ENCODE results near the gene CDC42EP4. TPM values are rescaled to one million over a fixed set of nuclear protein-coding genes. Genes with fewer than 3 reads are reported as not detected.
A peak's percentile ranks its signal among the peaks of the same experiment; 100 is the strongest.

The CDC42EP4 gene
- total and polyA plus RNA-seq, 4 donors, result 15.7 to 31.0 (median 28.0) TPM

DNA sequence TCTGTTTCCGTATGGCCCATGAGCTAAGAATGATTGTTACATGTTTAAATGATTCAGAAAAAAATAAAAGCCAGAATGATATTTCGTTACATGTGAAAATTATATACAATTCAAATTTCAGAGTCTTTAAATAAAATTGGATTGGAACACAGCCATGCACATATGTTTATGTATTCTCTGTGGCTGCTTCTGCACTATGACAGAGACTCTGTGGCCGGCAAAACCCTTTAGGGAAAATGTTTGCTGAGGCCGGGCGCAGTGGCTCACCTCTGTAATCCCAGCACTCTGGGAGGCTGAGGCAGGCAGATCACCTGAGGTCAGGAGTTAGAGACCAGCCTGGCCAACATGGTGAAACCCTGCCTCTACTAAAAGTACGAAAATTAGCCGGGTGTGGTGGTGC is 15.9 kb upstream of the CDC42EP4 start:
- TF ChIP-seq RAD21 (IDR thresholded peaks at IDR 0.05) (no peak), GABPA (IDR thresholded peaks at IDR 0.05 in 1 of 2, conservative IDR thresholded peaks at IDR 0.05 in 1 of 2) (no peak)
- TF ChIP-seq, protein P1, sequence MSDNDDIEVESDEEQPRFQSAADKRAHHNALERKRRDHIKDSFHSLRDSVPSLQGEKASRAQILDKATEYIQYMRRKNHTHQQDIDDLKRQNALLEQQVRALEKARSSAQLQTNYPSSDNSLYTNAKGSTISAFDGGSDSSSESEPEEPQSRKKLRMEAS (IDR thresholded peaks at IDR 0.05), result no peak
- Histone ChIP-seq H3K27me3 (ENCODE audit: control insufficient read depth in 4 of 4, insufficient read depth in 4 of 4, low read length in 3 of 4) (no peaks in the 10 kb centered on the region), H3K9ac (ENCODE audit: low read depth in 1 of 2, low read length in 2 of 2) (no peak overlapping the region), H3K4me3 (ENCODE audit: low read depth in 1 of 3, low read length in 3 of 3) (no peak overlapping the region), H3K27ac (ENCODE audit: low read depth in 1 of 2, low read length in 2 of 2) (no peak overlapping the region), H3K36me3 (ENCODE audit: control insufficient read depth in 4 of 4, insufficient read depth in 3 of 4, low read depth in 1 of 4, low read length in 3 of 4) (no peaks in the 10 kb centered on the region), H3K4me1 (ENCODE audit: control insufficient read depth in 4 of 4, insufficient read depth in 4 of 4, low read length in 3 of 4) (no peaks in the 10 kb centered on the region), H3K9me3 (ENCODE audit: control insufficient read depth in 4 of 4, low read length in 3 of 4) (no peaks in the 10 kb centered on the region)
- DNase-seq (ENCODE audit: low spot score), result no peak
- 91% methylated on average over 7 of the region's 7 CpGs for WGBS

DNA sequence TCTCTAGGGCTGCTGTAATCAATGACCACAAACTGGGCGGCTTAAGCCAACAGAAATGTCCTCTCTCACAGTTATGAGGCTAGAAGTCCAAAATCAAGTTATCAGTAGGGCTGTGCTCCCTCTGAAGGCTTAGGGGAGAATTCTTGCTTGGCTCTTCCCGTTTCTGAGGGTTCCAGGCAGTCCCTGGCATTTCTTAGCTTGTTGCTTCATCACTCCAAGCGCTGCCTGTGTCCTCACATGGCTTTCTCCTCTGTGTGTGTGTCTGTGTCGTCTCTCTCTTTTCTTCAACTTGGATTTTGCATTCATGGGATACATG is 13.7 kb upstream of the CDC42EP4 start:
- no peak overlapping the region for H3K9ac ChIP-seq (ENCODE audit: low read depth in 1 of 2, low read length in 2 of 2)
- no peaks in the 10 kb centered on the region for H3K4me1 ChIP-seq (ENCODE audit: control insufficient read depth in 4 of 4, insufficient read depth in 4 of 4, low read length in 3 of 4)
- no peak overlapping the region for H3K27ac ChIP-seq (ENCODE audit: low read depth in 1 of 2, low read length in 2 of 2)
- H3K36me3 ChIP-seq (ENCODE audit: control insufficient read depth in 4 of 4, insufficient read depth in 3 of 4, low read depth in 1 of 4, low read length in 3 of 4), result no peaks in the 10 kb centered on the region
- no peaks in the 10 kb centered on the region for H3K9me3 ChIP-seq (ENCODE audit: control insufficient read depth in 4 of 4, low read length in 3 of 4)
- no peaks in the 10 kb centered on the region for H3K27me3 ChIP-seq (ENCODE audit: control insufficient read depth in 4 of 4, insufficient read depth in 4 of 4, low read length in 3 of 4)
- WGBS, result 45% methylated on average over 4 of the region's 4 CpGs
- DNase-seq (ENCODE audit: low spot score), result no peak
- peak; percentile 25 to 38 for TF ChIP-seq RAD21 (IDR thresholded peaks at IDR 0.05)
- TF ChIP-seq HNF4G (IDR thresholded peaks at IDR 0.05), result no peak
- H3K4me3 ChIP-seq (ENCODE audit: low read depth in 1 of 3, low read length in 3 of 3), result no peak overlapping the region

DNA sequence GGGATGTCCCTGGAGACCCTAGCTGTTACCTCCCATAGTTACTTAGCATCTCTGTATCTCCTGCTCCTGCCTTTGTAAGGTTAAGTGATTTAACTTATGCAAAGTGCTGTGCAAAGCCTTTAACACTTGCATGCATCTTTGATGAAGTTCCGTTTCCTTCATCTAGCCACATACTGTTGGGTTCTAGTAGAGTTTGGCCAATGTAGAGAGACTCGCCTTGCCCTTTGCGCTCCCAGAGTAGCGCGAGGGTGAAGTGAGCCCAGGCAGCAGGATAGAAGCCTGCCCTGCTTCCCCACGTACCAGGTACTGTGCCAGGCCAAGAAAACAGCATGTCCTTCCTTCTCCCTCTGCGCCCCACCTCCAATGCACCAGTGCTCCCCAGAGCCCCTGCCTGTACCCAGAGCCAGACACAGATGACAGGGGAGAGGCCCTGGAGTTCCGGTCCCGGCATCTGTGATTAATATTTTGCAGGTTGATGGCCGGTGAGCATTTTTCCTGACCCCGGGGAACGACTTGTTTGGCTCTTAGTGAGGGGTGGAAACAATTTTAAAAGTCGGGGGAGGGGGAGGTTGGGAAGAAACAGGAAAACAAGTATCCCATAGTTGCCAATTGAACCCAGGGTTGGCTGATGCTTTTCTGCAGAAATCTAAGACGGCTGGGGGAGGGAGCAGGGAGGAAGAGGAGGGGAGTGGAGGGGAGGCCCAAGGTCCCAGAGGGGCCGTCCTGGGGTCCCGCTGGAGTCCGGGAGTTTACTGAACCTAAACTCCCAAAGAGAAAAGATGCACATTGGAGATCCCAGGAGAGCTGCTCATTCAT is 13.1 kb upstream of the CDC42EP4 start:
- H3K27ac ChIP-seq (ENCODE audit: low read depth in 1 of 2, low read length in 2 of 2), result no peak overlapping the region
- H3K9me3 ChIP-seq (ENCODE audit: control insufficient read depth in 4 of 4, low read length in 3 of 4), result no peaks in the 10 kb centered on the region
- no peak overlapping the region for H3K4me3 ChIP-seq (ENCODE audit: low read depth in 1 of 3, low read length in 3 of 3)
- no peaks in the 10 kb centered on the region for H3K4me1 ChIP-seq (ENCODE audit: control insufficient read depth in 4 of 4, insufficient read depth in 4 of 4, low read length in 3 of 4)
- no peak for DNase-seq (ENCODE audit: low spot score)
- H3K27me3 ChIP-seq (ENCODE audit: control insufficient read depth in 4 of 4, insufficient read depth in 4 of 4, low read length in 3 of 4), result no peaks in the 10 kb centered on the region
- no peak for TF ChIP-seq GABPA (IDR thresholded peaks at IDR 0.05 in 1 of 2, conservative IDR thresholded peaks at IDR 0.05 in 1 of 2)
- TF ChIP-seq HNF4A (conservative IDR thresholded peaks at IDR 0.05), result no peak
- no peak for TF ChIP-seq ZBTB33 (IDR thresholded peaks at IDR 0.05)
- TF ChIP-seq, protein P1 (IDR thresholded peaks at IDR 0.05), result no peak
- H3K36me3 ChIP-seq (ENCODE audit: control insufficient read depth in 4 of 4, insufficient read depth in 3 of 4, low read depth in 1 of 4, low read length in 3 of 4), result no peaks in the 10 kb centered on the region
- no peak overlapping the region for H3K9ac ChIP-seq (ENCODE audit: low read depth in 1 of 2, low read length in 2 of 2)
- 67% methylated on average over 17 of the region's 17 CpGs for WGBS

DNA sequence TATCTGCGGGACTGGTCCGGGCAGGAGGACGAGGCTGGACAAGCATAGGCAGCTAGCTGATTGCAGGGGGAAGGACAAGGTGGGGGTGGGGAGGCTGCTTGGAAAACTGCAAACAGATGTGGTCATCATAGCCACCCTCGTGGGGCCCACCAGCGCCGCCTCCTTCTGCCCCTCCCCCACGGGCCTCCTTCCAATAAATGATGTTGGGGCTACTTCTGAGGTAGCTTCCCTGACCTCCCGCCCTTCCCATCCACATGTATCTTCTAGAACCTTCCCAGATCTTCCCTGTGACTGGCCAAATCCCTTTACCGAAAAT is 12.3 kb upstream of the CDC42EP4 start:
- no peak for TF ChIP-seq FOXA1 (IDR thresholded peaks at IDR 0.05)
- no peak for TF ChIP-seq SP1 (IDR thresholded peaks at IDR 0.05)
- TF ChIP-seq GABPA (IDR thresholded peaks at IDR 0.05 in 1 of 2, conservative IDR thresholded peaks at IDR 0.05 in 1 of 2), result no peak
- TF ChIP-seq FOXA2 (IDR thresholded peaks at IDR 0.05), result no peak
- TF ChIP-seq TAF1 (conservative IDR thresholded peaks at IDR 0.05), result no peak
- TF ChIP-seq RXRA (IDR thresholded peaks at IDR 0.05), result no peak
- 55% methylated on average over 9 of the region's 9 CpGs for WGBS
- DNase-seq (ENCODE audit: low spot score), result no peak
- Histone ChIP-seq H3K4me1 (ENCODE audit: control insufficient read depth in 4 of 4, insufficient read depth in 4 of 4, low read length in 3 of 4) (no peaks in the 10 kb centered on the region), H3K27ac (ENCODE audit: low read depth in 1 of 2, low read length in 2 of 2) (no peak overlapping the region), H3K9ac (ENCODE audit: low read depth in 1 of 2, low read length in 2 of 2) (no peak overlapping the region), H3K27me3 (ENCODE audit: control insufficient read depth in 4 of 4, insufficient read depth in 4 of 4, low read length in 3 of 4) (no peaks in the 10 kb centered on the region), H3K4me3 (ENCODE audit: low read depth in 1 of 3, low read length in 3 of 3) (no peak overlapping the region), H3K9me3 (ENCODE audit: control insufficient read depth in 4 of 4, low read length in 3 of 4) (no peaks in the 10 kb centered on the region), H3K36me3 (ENCODE audit: control insufficient read depth in 4 of 4, insufficient read depth in 3 of 4, low read depth in 1 of 4, low read length in 3 of 4) (no peaks in the 10 kb centered on the region)
